NB4 (cell line): Measurements from ENCODE around the gene CISD3.
A peak's percentile ranks its signal among the peaks of the same experiment; 100 is the strongest.

Source experiments
- DNase-seq: peaks from one replicate; pipeline ENCODE4 v3.0.0; 2010; ENCODE audit warnings: low read depth
- H3K4me3 ChIP-seq: one replicate; pipeline ENCODE4 v1.5.1; 2011; ENCODE audit warnings: mild to moderate bottlenecking, low read depth, low read length, moderate library complexity
- CTCF ChIP-seq: IDR thresholded peaks from one replicate; pipeline ENCODE4 v1.5.1; 2012; ENCODE audit warnings: low read depth, low read length
- MAX ChIP-seq: IDR thresholded peaks from 2 replicates; pipeline ENCODE4 v1.6.1; 2011; ENCODE audit warnings: low read depth, low read length
- MYC ChIP-seq: IDR thresholded peaks from 2 replicates; pipeline ENCODE4 v1.6.1; 2011; ENCODE audit warnings: low read depth, low read length
- POLR2A ChIP-seq: IDR thresholded peaks from 2 replicates; pipeline ENCODE4 v1.6.1; 2011; ENCODE audit warnings: mild to moderate bottlenecking; ENCODE audit not compliant: insufficient read length; ENCODE audit errors: extremely low read depth

CISD3 gene

GRCh38 chr17:38766341-38766740, 36.2 kb downstream of the CISD3 start:
- no peak overlapping the region for H3K4me3 ChIP-seq
- TF ChIP-seq MYC (no peak), POLR2A (no peak), MAX (no peak), CTCF (no peak)
- no peak for DNase-seq

GRCh38 chr17:38768417-38768816, 38.3 kb downstream of the CISD3 start:
- H3K4me3 ChIP-seq, result no peak overlapping the region
- TF ChIP-seq MAX, result no peak
- no peak for TF ChIP-seq MYC
- no peak for TF ChIP-seq POLR2A
- no peak for TF ChIP-seq CTCF
- no peak for DNase-seq

GRCh38 chr17:38773258-38773657, 43.1 kb downstream of the CISD3 start:
- TF ChIP-seq CTCF, result no peak
- TF ChIP-seq MAX, result no peak
- no peak for TF ChIP-seq MYC
- TF ChIP-seq POLR2A, result no peak
- DNase-seq, result no peak
- H3K4me3 ChIP-seq, result no peak overlapping the region

GRCh38 chr17:38777641-38778250, 47.6 kb downstream of the CISD3 start:
- DNase-seq, result peak; percentile 61
- TF ChIP-seq POLR2A (no peak), MAX (no peak)
- no peak overlapping the region for H3K4me3 ChIP-seq

GRCh38 chr17:38779965-38780752, 50.0 kb downstream of the CISD3 start:
- DNase-seq, result no peak
- no peak overlapping the region for H3K4me3 ChIP-seq
- TF ChIP-seq MYC, result no peak
- no peak for TF ChIP-seq CTCF
- no peak for TF ChIP-seq MAX
- TF ChIP-seq POLR2A, result no peak

GRCh38 chr17:38783227-38783626, 53.1 kb downstream of the CISD3 start:
- no peak overlapping the region for H3K4me3 ChIP-seq
- no peak for TF ChIP-seq POLR2A
- TF ChIP-seq CTCF, result no peak
- no peak for TF ChIP-seq MAX
- TF ChIP-seq MYC, result no peak
- no peak for DNase-seq
